ENCODE results near the gene CSTF3.

DNA sequence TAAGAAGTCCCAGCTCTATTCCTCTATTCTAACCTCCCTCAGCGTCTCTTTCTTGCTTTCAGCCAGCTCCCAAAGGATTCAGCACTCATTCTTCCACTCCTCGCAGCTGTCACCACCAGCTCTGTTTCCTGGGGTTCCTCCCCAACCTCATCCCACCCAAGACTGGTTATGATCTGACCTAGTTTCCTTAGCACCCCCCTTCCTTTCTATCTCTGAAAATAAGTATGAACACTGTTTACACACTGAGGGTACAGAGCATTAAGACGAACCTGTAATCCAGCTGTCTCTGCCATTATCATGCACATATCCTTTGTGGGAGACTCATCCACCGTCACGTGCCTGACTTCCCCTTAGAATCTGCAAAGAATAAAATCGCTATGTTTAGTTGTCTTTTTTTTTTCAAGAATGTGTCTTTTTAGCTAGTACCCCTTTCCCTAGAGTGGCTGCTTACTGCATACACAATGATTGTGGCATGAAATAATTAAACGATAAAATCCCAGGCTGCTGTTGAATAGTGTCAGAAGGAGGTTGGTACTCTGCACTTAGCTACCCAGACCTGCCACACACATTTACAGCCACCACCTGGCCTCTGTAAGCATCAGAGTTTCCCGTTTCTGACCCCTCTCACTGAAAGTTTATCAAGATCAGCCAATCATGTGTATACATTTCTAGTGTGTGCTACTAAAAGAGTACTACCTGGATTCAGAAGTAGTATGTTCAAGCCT is 26.9 kb upstream of the CSTF3 start:
- no peak for TF ChIP-seq EZH2phosphoT487 (IDR thresholded peaks at IDR 0.05; ENCODE audit: borderline replicate concordance, low read length)
- TF ChIP-seq, protein P1, sequence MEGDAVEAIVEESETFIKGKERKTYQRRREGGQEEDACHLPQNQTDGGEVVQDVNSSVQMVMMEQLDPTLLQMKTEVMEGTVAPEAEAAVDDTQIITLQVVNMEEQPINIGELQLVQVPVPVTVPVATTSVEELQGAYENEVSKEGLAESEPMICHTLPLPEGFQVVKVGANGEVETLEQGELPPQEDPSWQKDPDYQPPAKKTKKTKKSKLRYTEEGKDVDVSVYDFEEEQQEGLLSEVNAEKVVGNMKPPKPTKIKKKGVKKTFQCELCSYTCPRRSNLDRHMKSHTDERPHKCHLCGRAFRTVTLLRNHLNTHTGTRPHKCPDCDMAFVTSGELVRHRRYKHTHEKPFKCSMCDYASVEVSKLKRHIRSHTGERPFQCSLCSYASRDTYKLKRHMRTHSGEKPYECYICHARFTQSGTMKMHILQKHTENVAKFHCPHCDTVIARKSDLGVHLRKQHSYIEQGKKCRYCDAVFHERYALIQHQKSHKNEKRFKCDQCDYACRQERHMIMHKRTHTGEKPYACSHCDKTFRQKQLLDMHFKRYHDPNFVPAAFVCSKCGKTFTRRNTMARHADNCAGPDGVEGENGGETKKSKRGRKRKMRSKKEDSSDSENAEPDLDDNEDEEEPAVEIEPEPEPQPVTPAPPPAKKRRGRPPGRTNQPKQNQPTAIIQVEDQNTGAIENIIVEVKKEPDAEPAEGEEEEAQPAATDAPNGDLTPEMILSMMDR (IDR thresholded peaks at IDR 0.05; ENCODE audit: low read depth, low read length, poor library complexity, severe bottlenecking), result no peak

All from DOHH2 (cell line).